Thoracic aorta (tissue), 2 donors: Measurements from ENCODE around the gene ID1. TPM values are rescaled to one million over a fixed set of nuclear protein-coding genes. Genes with fewer than 3 reads are reported as not detected.
A peak's percentile ranks its signal among the peaks of the same experiment; 100 is the strongest.
"Not testable (repeated sequence)": the region's sequence is repeated elsewhere in the genome, so short reads cannot be mapped to it uniquely, and the experiment has no call there.

Experiments
- ATAC-seq: fragments of 150-250 bp; one replicate; pipeline ENCODE4 v1.8.0; 2017; ENCODE audit warnings: low read depth; ENCODE audit not compliant: insufficient number of reproducible peaks, low FRiP score
- DNase-seq: peaks from one replicate; pipeline ENCODE4 v3.0.0-alpha.2; 2020; ENCODE audit warnings: low spot score
- H3K27ac ChIP-seq, 2 donors: fragments of 200-600 bp; sonication (generic); 1 replicate in 1 of 2; 2 replicates in 1 of 2; pipeline ENCODE4 v1.5.1; 2016; ENCODE audit warnings: mild to moderate bottlenecking in 2 of 2, moderate library complexity in 2 of 2
- H3K27me3 ChIP-seq: fragments of 200-600 bp; sonication (generic); replicated peaks from 2 replicates; pipeline ENCODE4 v1.6.0; 2016; ENCODE audit warnings: mild to moderate bottlenecking; ENCODE audit not compliant: insufficient read depth
- H3K36me3 ChIP-seq: fragments of 200-600 bp; sonication (generic); one replicate; pipeline ENCODE4 v1.5.1; 2016
- H3K4me1 ChIP-seq, 2 donors: fragments of 200-600 bp; sonication (generic); 1 replicate in 1 of 2; 2 replicates in 1 of 2; pipeline versions ENCODE4 v1.5.1 to v1.6.0; 2016; ENCODE audit warnings: low read depth in 2 of 2, mild to moderate bottlenecking in 1 of 2; ENCODE audit not compliant: control insufficient read depth in 1 of 2
- H3K4me3 ChIP-seq: fragments of 200-600 bp; sonication (generic); 2 replicates; pipeline ENCODE4 v1.5.1; 2016; ENCODE audit warnings: mild to moderate bottlenecking
- H3K9me3 ChIP-seq: fragments of 200-600 bp; sonication (generic); 2 replicates; pipeline ENCODE4 v1.5.1; 2016
- CTCF ChIP-seq: fragments of 200-600 bp; sonication (generic); IDR thresholded peaks from one replicate; pipeline ENCODE4 v1.5.1; 2019; ENCODE audit warnings: antibody characterized with exemption
- total RNA-seq, 2 donors: library from RNA; depleted of rRNA; stranded (reverse); fragments of >200 nt; gene quantifications; one replicate each; pipeline versions ENCODE4 v1.1.0 to v1.2.3, GENCODE V29; 2016

Gene ID1
- total RNA-seq, 2 donors from 2014 or later, result 310 to 944 TPM

DNA sequence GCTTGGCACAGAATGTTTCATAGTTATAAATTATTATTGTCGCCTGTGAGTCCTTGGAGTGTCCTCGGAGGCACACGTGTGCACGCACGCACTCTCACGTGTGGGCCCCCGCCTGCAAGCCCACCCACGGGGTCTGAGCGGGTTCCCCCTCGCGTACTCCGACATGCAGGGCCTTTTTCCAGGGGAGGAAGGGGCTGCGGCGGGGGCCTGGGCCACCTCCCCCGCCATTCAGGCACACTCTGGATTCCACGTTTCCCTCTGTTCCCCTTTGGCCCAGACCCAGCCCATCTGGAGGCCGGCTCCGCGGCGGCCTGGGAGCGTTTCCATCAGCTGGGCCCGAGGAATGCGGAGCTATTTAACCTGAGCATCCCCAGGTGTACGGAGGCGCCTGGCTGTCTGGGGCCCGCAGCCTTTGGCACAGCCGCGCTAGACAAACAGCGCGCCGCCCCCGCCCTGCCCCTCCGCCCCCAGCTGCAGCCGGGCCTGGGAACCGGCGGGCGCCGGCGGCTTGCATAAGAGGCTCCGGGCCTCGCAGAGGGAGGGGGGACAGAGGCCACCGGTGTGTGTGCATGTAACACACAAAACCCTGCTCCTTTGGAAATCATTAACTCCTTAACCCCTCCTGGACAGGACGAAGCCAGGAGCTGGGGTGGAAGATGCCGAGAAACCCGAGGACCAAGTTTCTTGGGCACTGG lies 3.3 kb downstream of the ID1 start:
- Histone ChIP-seq H3K36me3 (no peaks in the 10 kb centered on the region), H3K27me3 (no peaks in the 10 kb centered on the region), H3K4me1 (peaks cover 2 to 38% of the 10 kb centered on the region in 2 donors), H3K9me3 (no peaks in the 10 kb centered on the region), H3K27ac (peak overlapping the region; percentile 95 to 96), H3K4me3 (peak overlapping the region; percentile 95)
- no peak for TF ChIP-seq CTCF
- ATAC-seq (peak; percentile 12), DNase-seq (no peak)

- not testable (repeated sequence) for H3K27me3 ChIP-seq, H3K27ac ChIP-seq, H3K9me3 ChIP-seq, H3K36me3 ChIP-seq, ATAC-seq, DNase-seq, H3K4me3 ChIP-seq
- H3K4me1 ChIP-seq, result peaks cover 2 to 25% of the 10 kb centered on the region in 2 donors
Observed at GRCh38 chr20:31612271-31612640, 7.2 kb downstream of the ID1 start.

DNA sequence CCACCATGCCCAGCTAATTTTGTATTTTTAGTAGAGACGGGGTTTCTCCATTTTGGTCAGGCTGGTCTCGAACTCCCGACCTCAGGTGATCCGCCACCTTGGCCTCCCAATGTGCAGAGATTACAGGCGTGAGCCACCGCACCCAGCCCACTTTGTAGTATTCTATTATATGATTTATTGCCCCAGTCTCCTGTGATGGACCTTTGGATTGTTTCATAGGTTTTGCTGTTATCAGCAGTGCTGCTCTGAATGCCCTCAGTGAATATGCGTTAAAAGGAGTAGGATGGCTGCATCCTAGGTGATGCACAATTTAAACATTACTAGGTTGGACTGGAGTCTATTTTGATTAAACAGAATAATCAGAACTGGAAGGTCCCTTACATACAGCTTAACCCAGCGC lies 10.3 kb downstream of the ID1 start:
- no peaks in the 10 kb centered on the region for H3K27me3 ChIP-seq
- no peaks in the 10 kb centered on the region for H3K9me3 ChIP-seq
- peaks cover 0 to 4% of the 10 kb centered on the region in 2 donors for H3K4me1 ChIP-seq
- no peak for DNase-seq
- no peak overlapping the region for H3K27ac ChIP-seq
- ATAC-seq, result no peak
- no peak overlapping the region for H3K4me3 ChIP-seq
- TF ChIP-seq CTCF, result no peak
- no peaks in the 10 kb centered on the region for H3K36me3 ChIP-seq

DNA sequence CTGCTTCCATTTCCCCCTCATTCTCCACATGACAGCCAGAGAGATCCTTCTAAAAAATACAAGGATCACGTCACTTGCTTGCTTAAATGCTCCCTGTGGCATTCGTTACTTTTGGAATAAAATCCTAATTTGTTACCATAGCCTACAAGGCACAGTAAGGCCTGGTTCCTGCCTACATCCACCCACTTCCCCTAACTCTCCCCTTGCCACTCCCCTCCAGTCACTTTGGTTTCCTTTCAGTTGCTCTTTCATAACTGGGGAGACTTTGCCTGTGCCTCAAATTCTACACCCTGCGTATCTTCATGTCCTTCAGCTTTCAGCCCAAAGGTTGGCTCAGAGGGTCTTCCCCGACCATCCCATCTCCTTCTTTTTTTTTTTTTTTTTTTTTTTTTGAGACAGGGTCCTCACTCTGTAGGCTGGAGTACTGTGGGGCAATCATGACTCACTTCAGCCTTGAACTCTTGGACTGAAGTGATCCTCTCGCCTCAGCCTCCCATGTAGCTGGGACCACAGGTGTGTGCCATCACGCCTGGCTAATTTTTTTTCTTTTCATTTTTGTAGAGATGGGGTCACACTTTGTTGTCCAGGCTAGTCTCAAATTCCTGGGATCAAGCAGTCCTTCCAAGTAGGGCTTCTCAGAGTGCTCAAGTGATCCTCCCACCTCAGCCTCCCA lies 12.5 kb downstream of the ID1 start:
- DNase-seq (no peak), ATAC-seq (no peak)
- Histone ChIP-seq H3K27me3 (no peaks in the 10 kb centered on the region), H3K4me3 (no peak overlapping the region), H3K9me3 (no peaks in the 10 kb centered on the region), H3K36me3 (no peaks in the 10 kb centered on the region), H3K27ac (no peak overlapping the region), H3K4me1 (peaks cover 5 to 9% of the 10 kb centered on the region in 2 donors)
- no peak for TF ChIP-seq CTCF

- DNase-seq (no peak), ATAC-seq (no peak)
- no peak overlapping the region for H3K4me3 ChIP-seq
- H3K27me3 ChIP-seq, result no peaks in the 10 kb centered on the region
- no peaks in the 10 kb centered on the region for H3K36me3 ChIP-seq
- H3K4me1 ChIP-seq, result peaks cover 10 to 14% of the 10 kb centered on the region in 2 donors
- no peaks in the 10 kb centered on the region for H3K9me3 ChIP-seq
- TF ChIP-seq CTCF, result no peak
- H3K27ac ChIP-seq, result no peak overlapping the region
Observed at GRCh38 chr20:31620246-31620645, 15.2 kb downstream of the ID1 start.

DNA sequence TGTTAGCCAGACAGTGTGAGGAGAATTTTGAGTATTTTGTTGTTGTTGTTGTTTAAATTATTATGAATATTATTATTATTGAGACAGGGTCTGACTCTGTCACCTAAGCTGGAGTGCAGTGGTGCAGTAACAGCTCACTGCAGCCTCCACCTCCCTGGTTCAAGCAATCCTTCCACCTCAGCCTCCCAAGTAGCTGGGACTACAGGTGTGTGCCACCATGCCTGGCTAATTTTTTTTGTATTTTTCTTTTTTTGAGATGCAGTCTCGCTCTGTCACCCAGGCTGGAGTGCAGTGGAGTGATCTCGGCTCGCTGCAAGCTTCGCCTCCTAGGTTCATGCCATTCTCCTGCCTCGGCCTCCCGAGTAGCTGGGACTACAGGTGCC lies 18.0 kb downstream of the ID1 start:
- H3K9me3 ChIP-seq, H3K27me3 ChIP-seq, H3K4me3 ChIP-seq, DNase-seq, H3K36me3 ChIP-seq: not testable (repeated sequence)
- ATAC-seq, result peak; percentile 24
- H3K4me1 ChIP-seq, result peaks cover 10 to 14% of the 10 kb centered on the region in 2 donors
- H3K27ac ChIP-seq, result peak overlapping the region in 1 of 2 donors; percentile 49

- not testable (repeated sequence) for H3K9me3 ChIP-seq, ATAC-seq, H3K4me3 ChIP-seq, DNase-seq, H3K27me3 ChIP-seq, H3K27ac ChIP-seq, H3K36me3 ChIP-seq
- H3K4me1 ChIP-seq, result peaks cover 10 to 14% of the 10 kb centered on the region in 2 donors
Observed at GRCh38 chr20:31626534-31626933, 21.4 kb downstream of the ID1 start.

- not testable (repeated sequence) for H3K4me3 ChIP-seq, H3K36me3 ChIP-seq, H3K27ac ChIP-seq, H3K4me1 ChIP-seq, DNase-seq, ATAC-seq, H3K27me3 ChIP-seq, H3K9me3 ChIP-seq
Observed at GRCh38 chr20:31628057-31628456, 23.0 kb downstream of the ID1 start.
